GM12874 (cell line): ENCODE measurements around the gene SMC1B.

Experiments
- TF ChIP-seq, protein P1 (sequence below): IDR thresholded peaks from 2 replicates; pipeline ENCODE4 v1.5.1; 2011; ENCODE audit warnings: low read depth, mild to moderate bottlenecking, control low read depth, low read length, moderate library complexity; ENCODE audit not compliant: insufficient read depth

SMC1B gene

DNA sequence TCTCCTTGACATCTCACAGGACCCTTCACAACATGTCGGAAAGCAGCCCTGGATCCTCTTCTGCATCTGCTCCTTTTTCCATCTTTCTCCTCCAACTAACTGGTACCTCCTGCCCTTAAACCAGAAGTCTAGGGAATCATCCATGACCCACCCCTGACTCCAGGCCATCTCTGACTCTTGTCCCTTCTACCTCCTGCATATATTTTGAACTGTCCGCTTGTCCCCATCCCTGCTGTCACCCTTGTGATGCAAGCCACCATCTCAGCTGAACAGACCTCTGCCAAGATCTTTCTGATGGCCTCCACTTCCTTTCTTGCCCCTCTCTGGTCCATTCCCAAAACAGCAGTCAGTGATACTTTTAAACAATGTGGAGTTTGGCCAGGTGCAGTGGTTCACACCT is 7.1 kb upstream of the SMC1B start:
- TF ChIP-seq, protein P1, sequence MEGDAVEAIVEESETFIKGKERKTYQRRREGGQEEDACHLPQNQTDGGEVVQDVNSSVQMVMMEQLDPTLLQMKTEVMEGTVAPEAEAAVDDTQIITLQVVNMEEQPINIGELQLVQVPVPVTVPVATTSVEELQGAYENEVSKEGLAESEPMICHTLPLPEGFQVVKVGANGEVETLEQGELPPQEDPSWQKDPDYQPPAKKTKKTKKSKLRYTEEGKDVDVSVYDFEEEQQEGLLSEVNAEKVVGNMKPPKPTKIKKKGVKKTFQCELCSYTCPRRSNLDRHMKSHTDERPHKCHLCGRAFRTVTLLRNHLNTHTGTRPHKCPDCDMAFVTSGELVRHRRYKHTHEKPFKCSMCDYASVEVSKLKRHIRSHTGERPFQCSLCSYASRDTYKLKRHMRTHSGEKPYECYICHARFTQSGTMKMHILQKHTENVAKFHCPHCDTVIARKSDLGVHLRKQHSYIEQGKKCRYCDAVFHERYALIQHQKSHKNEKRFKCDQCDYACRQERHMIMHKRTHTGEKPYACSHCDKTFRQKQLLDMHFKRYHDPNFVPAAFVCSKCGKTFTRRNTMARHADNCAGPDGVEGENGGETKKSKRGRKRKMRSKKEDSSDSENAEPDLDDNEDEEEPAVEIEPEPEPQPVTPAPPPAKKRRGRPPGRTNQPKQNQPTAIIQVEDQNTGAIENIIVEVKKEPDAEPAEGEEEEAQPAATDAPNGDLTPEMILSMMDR, result no peak

DNA sequence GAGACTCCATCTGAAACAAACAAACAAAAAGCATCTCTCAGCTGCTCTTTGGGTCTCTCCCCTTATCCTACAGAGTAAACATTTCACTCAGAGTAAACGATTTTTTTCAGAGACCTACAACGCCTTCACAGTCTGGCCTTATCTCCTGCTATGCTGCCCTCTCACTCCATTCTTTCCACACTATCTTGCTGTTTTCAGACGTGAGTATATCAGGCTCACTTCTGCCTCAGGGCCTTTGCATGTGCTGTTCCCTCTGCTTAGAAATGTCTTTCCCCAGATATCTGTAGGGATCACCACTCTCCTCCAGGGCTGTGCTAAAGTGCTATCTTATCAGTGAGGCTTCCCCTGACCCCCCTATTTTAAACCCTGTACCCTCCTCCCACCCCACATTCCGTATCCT is 6.6 kb upstream of the SMC1B start:
- TF ChIP-seq, protein P1, result no peak

GRCh38 chr22:45418770-45419138 is 5.4 kb upstream of the SMC1B start:
- TF ChIP-seq, protein P1, result no peak

GRCh38 chr22:45418056-45418769 is 4.8 kb upstream of the SMC1B start:
- TF ChIP-seq, protein P1, result no peak

DNA sequence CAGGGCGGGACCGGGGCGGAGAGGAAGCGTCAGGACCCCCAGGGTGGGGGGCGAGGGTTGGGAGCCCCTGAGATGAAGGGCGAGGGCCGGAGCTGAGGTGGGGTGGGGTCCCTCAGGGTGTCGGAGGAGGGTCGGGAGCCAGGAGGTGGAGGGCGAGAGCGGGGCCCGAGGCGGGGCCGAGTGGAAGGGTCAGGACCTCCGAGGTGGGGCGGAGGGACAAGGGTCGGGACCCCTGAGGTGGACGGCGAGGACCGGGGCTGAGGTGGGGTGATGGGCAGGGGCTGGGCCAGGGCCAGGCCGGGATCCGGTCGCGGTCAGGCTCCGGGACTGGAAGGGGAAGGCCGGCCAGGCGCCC is 409 bp downstream of the SMC1B start:
- TF ChIP-seq, protein P1, result no peak

GRCh38 chr22:45407793-45408192 is 5.6 kb downstream of the SMC1B start:
- TF ChIP-seq, protein P1, result no peak

GRCh38 chr22:45402466-45402985 is 10.9 kb downstream of the SMC1B start:
- TF ChIP-seq, protein P1, result no peak
